Caco-2 (cell line): Measurements from ENCODE around the gene PROB1. TPM values are rescaled to one million over a fixed set of nuclear protein-coding genes. Genes with fewer than 3 reads are reported as not detected.

ENCODE experiments used
- BruUV-seq: library from RNA; stranded (reverse); fragments of 400-500 nt; replicated peaks from 2 replicates; lab custom pipeline; 2021; lab: Mats Ljungman, UMichigan
- CTCF ChIA-PET: fragments of 300-600 bp; sonication (Branson Sonifier 250); formaldehyde crosslinking; loops from one replicate; lab custom pipeline; 2022; ENCODE audit warnings: antibody characterized with exemption; lab: Charles Lee
- POLR2A ChIA-PET: fragments of 300-600 bp; sonication (Branson Sonifier 250); formaldehyde crosslinking; loops from one replicate; lab custom pipeline; 2022; ENCODE audit warnings: antibody characterized with exemption; lab: Charles Lee
- DNase-seq, 2 experiments: peaks; one replicate each; pipeline versions ENCODE4 v3.0.0 to v3.0.0-alpha.2; 2020 to 2022
- H3K27me3 ChIP-seq: replicated peaks from 2 replicates; pipeline ENCODE4 v1.6.0; 2011; ENCODE audit warnings: low read length; ENCODE audit not compliant: control insufficient read depth, insufficient read depth
- H3K36me3 ChIP-seq: 2 replicates; pipeline ENCODE4 v1.5.1; 2011; ENCODE audit warnings: low read length; ENCODE audit not compliant: control insufficient read depth, insufficient read depth
- H3K4me1 ChIP-seq: fragments of 250-450 bp; sonication (Bioruptor Pico); 2 replicates; pipeline ENCODE4 v1.5.1; 2020; ENCODE audit warnings: mild to moderate bottlenecking
- H3K4me3 ChIP-seq: 2 replicates; pipeline ENCODE4 v1.5.1; 2011; ENCODE audit warnings: low read depth, mild to moderate bottlenecking, control low read depth, low read length
- H3K9me3 ChIP-seq: fragments of 250-450 bp; sonication (Bioruptor Pico); 2 replicates; pipeline ENCODE4 v1.5.1; 2020; ENCODE audit warnings: mild to moderate bottlenecking, moderate library complexity
- H3K27ac Mint-ChIP-seq: one replicate; pipeline ENCODE4 v1.8.0; 2022; ENCODE audit warnings: mixed read lengths; ENCODE audit not compliant: unreplicated experiment
- H3K27me3 Mint-ChIP-seq: one replicate; pipeline ENCODE4 v1.8.0; 2022; ENCODE audit warnings: mixed read lengths; ENCODE audit not compliant: insufficient read depth, unreplicated experiment
- H3K36me3 Mint-ChIP-seq: one replicate; pipeline ENCODE4 v1.8.0; 2022; ENCODE audit warnings: mild to moderate bottlenecking, mixed read lengths; ENCODE audit not compliant: insufficient read depth, unreplicated experiment
- H3K4me1 Mint-ChIP-seq: one replicate; pipeline ENCODE4 v1.8.0; 2022; ENCODE audit warnings: low read depth, mixed read lengths; ENCODE audit not compliant: unreplicated experiment
- H3K4me3 Mint-ChIP-seq: one replicate; pipeline ENCODE4 v1.8.0; 2022; ENCODE audit warnings: mild to moderate bottlenecking, moderate library complexity, mixed read lengths; ENCODE audit not compliant: unreplicated experiment
- H3K9me3 Mint-ChIP-seq: one replicate; pipeline ENCODE4 v1.8.0; 2022; ENCODE audit warnings: mixed read lengths; ENCODE audit not compliant: unreplicated experiment
- intact Hi-C: fragments of 100-400 bp; cut with micrococcal nuclease; formaldehyde crosslinking; loops from one replicate; pipeline ENCODE4 v1.10.0; 2022; ENCODE audit not compliant: unreplicated experiment
- total RNA-seq: library from RNA; stranded (reverse); gene quantifications from 2 replicates; pipeline ENCODE4 v1.2.3, GENCODE V29; 2022
- TF ChIP-seq, protein P1 (sequence below), 2 experiments: fragments of 200-600 bp in 1 of 2; IDR thresholded peaks; 1 replicate in 1 of 2; 2 replicates in 1 of 2; pipeline versions ENCODE4 v1.5.1 to v1.8.0; 2011 to 2022; ENCODE audit warnings: antibody characterized with exemption in 1 of 2, control low read depth in 1 of 2, inconsistent platforms in 1 of 2, low read depth in 1 of 2, low read length in 1 of 2, mild to moderate bottlenecking in 1 of 2, moderate library complexity in 1 of 2; ENCODE audit not compliant: insufficient read depth in 1 of 2, severe bottlenecking in 1 of 2, unreplicated experiment in 1 of 2

The PROB1 gene
- total RNA-seq, 1 experiment from 2014 or later: 2.7 TPM

GRCh38 chr5:139341187-139341688 is 53.7 kb downstream of the PROB1 start:
- H3K36me3 ChIP-seq: no peaks in the 10 kb centered on the region
- peak overlapping the region; percentile 98 for H3K27ac Mint-ChIP-seq
- no peaks in the 10 kb centered on the region for H3K9me3 ChIP-seq
- H3K27me3 Mint-ChIP-seq: no peaks in the 10 kb centered on the region
- peaks cover 13% of the 10 kb centered on the region for H3K4me1 Mint-ChIP-seq
- no peak for DNase-seq
- BruUV-seq: no TSS peak
- POLR2A ChIA-PET: interaction anchor here (1.4 to 1.8 kb wide), 3 partner anchors 47 to 143 kb away, joined by 4 to 38 read pairs (median 6); partner anchors contain the start of genes DNAJC18, MATR3 and SIL1
- H3K4me3 Mint-ChIP-seq: peak overlapping the region; percentile 96
- TF ChIP-seq, protein P1, sequence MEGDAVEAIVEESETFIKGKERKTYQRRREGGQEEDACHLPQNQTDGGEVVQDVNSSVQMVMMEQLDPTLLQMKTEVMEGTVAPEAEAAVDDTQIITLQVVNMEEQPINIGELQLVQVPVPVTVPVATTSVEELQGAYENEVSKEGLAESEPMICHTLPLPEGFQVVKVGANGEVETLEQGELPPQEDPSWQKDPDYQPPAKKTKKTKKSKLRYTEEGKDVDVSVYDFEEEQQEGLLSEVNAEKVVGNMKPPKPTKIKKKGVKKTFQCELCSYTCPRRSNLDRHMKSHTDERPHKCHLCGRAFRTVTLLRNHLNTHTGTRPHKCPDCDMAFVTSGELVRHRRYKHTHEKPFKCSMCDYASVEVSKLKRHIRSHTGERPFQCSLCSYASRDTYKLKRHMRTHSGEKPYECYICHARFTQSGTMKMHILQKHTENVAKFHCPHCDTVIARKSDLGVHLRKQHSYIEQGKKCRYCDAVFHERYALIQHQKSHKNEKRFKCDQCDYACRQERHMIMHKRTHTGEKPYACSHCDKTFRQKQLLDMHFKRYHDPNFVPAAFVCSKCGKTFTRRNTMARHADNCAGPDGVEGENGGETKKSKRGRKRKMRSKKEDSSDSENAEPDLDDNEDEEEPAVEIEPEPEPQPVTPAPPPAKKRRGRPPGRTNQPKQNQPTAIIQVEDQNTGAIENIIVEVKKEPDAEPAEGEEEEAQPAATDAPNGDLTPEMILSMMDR (IDR thresholded peaks at IDR 0.05; ENCODE audit: insufficient read depth in 1 of 2, low read depth in 1 of 2, low read length in 1 of 2, severe bottlenecking in 1 of 2, unreplicated experiment in 1 of 2): no peak
- peaks cover 6% of the 10 kb centered on the region; the same call in 1 of the 2 replicates for H3K4me1 ChIP-seq
- H3K9me3 Mint-ChIP-seq: no peaks in the 10 kb centered on the region
- H3K36me3 Mint-ChIP-seq: peaks cover 66% of the 10 kb centered on the region
- CTCF ChIA-PET: interaction anchor here (0.6 to 1.2 kb wide), 7 partner anchors 10 to 52 kb away, joined by 3 to 5 read pairs (median 4); no protein-coding TSS in a partner anchor
- peak overlapping the region; percentile 92 for H3K4me3 ChIP-seq
- no peaks in the 10 kb centered on the region for H3K27me3 ChIP-seq
- intact Hi-C loops: loop anchor here (1.0 kb wide), 1 partner anchor 47 kb away; no protein-coding TSS in a partner anchor

Other genes starting within 250 kb of the PROB1 start
- gene SIL1, start 196.7 kb downstream of the PROB1 start, total RNA-seq: 29.7 and 31.5 TPM in 2 replicates
- gene MATR3, start 101.4 kb downstream of the PROB1 start, total RNA-seq: 194 and 200 TPM in 2 replicates
- 73.6 and 83.6 TPM in 2 replicates for gene PAIP2, start 53.2 kb downstream of the PROB1 start, total RNA-seq
- 20.4 and 24.0 TPM in 2 replicates for gene SLC23A1, start 11.8 kb downstream of the PROB1 start, total RNA-seq
- gene MZB1, start 5.2 kb downstream of the PROB1 start, total RNA-seq: not detected in 2 replicates
- gene SPATA24, start 9.0 kb upstream of the PROB1 start, total RNA-seq: 10.1 and 10.2 TPM in 2 replicates
- gene DNAJC18, start 44.4 kb upstream of the PROB1 start, total RNA-seq: 12.5 and 14.1 TPM in 2 replicates
- not detected in 2 replicates for gene ECSCR, start 67.6 kb upstream of the PROB1 start, total RNA-seq
- not detected in 2 replicates for gene SMIM33, start 75.9 kb upstream of the PROB1 start, total RNA-seq
- gene STING1, start 87.7 kb upstream of the PROB1 start, total RNA-seq: not detected in 2 replicates
- 192 and 193 TPM in 2 replicates for gene UBE2D2, start 166.2 kb upstream of the PROB1 start, total RNA-seq